ENCODE results near the gene FAT4.

FAT4 gene

GRCh38 chr4:125316791-125317524 is 2.2 kb downstream of the FAT4 start:
- in situ Hi-C loops (cut with HindIII; ENCODE audit: low sequenced_read_pairs) = no loop called here

DNA sequence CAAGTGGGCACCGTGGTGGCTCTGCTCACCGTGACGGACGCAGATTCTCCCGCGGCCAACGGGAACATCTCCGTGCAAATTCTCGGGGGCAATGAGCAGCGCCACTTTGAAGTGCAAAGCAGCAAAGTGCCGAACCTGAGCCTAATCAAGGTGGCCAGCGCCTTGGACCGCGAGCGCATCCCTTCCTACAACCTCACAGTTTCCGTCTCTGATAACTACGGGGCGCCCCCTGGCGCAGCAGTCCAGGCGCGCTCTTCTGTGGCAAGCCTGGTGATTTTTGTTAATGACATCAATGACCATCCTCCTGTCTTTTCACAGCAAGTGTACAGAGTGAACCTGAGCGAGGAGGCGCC is 2.7 kb downstream of the FAT4 start:
- in situ Hi-C loops (cut with HindIII; ENCODE audit: low sequenced_read_pairs) = no loop called here

- in situ Hi-C loops (cut with HindIII; ENCODE audit: low sequenced_read_pairs) = no loop called here
Observed at GRCh38 chr4:125319311-125319710, 4.6 kb downstream of the FAT4 start.

- in situ Hi-C loops (cut with HindIII; ENCODE audit: low sequenced_read_pairs) = no loop called here
Observed at GRCh38 chr4:125321709-125322365, 7.1 kb downstream of the FAT4 start.

GRCh38 chr4:125322366-125322730 is 7.6 kb downstream of the FAT4 start:
- in situ Hi-C loops (cut with HindIII; ENCODE audit: low sequenced_read_pairs) = no loop called here

GRCh38 chr4:125323654-125324053 is 8.9 kb downstream of the FAT4 start:
- in situ Hi-C loops (cut with HindIII; ENCODE audit: low sequenced_read_pairs) = no loop called here

- in situ Hi-C loops (cut with HindIII; ENCODE audit: low sequenced_read_pairs) = no loop called here
Observed at GRCh38 chr4:125325733-125326132, 11.0 kb downstream of the FAT4 start.

DNA sequence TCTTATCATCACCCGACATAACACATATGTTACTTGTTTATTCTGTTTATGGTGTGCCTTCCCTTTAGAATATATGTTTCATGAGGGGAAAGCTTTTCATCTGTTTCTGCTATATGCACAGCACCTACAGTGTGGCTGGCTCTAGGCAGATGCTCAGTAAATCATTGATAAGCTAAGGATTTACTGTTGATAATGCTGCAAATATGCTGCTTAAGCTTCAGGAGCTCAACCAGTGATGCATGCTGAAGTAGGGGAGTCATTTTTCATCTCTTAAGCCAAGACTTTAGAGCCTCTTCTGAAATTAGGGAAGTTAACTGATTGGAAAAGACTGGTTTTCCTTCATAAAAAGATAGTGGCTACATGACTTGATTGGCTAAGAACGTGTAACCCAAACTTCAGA is 16.4 kb downstream of the FAT4 start:
- in situ Hi-C loops (cut with HindIII; ENCODE audit: low sequenced_read_pairs) = no loop called here

- in situ Hi-C loops (cut with HindIII; ENCODE audit: low sequenced_read_pairs) = no loop called here
Observed at GRCh38 chr4:125334926-125335325, 20.2 kb downstream of the FAT4 start.

DNA sequence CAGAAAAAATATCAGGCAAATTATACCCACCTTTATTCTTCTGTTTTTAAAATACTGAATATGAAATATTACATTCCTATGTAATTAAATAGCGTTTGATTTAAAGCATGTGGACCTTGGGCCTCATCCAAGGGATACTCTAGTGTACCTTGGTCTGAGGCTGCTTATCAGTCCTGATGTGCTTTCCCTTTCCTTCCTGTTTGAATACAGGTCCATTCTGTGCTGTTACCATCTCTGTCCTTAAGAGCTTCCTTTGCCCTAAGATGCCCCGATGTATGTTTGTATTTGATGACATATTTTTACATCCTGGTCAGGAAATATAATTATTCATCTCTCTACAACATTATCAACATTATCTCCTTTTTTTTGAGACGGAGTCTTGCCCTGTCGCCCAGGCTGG is 24.1 kb downstream of the FAT4 start:
- in situ Hi-C loops (cut with HindIII; ENCODE audit: low sequenced_read_pairs) = no loop called here

- in situ Hi-C loops (cut with HindIII; ENCODE audit: low sequenced_read_pairs) = no loop called here
Observed at GRCh38 chr4:125344198-125344597, 29.4 kb downstream of the FAT4 start.

GRCh38 chr4:125346616-125347015 is 31.9 kb downstream of the FAT4 start:
- in situ Hi-C loops (cut with HindIII; ENCODE audit: low sequenced_read_pairs) = no loop called here

DNA sequence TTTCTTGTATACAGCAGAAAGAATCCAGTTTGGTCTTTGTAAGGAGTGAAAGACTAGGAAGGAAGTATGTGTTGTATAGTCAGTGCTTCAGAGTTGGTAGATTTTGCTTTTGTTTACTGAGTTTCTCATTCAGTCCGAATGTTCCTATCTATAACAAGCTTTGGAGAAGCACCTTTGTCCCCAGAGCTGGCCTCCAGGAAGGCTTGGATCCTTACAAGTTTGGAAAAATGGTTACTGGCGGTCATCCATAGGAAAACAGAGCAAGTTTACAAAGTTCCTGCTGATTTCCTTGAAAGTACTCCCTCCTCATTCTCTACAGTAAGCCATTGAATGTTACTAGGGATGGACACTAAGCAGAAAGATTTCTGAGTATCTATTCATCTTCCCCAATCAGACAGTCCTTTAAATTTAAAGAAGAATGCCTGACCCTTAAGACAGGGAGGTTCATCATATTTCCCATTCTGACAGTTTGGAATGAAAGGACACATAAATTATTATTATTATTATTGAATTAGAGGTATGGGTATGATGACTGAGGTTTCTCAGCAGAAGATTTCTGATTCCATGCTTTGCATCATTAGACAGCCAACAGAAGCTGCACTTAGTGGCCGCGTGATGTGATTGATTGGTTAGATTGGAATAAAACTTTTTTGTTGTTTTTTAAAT is 35.8 kb downstream of the FAT4 start:
- in situ Hi-C loops (cut with HindIII; ENCODE audit: low sequenced_read_pairs) = no loop called here

DNA sequence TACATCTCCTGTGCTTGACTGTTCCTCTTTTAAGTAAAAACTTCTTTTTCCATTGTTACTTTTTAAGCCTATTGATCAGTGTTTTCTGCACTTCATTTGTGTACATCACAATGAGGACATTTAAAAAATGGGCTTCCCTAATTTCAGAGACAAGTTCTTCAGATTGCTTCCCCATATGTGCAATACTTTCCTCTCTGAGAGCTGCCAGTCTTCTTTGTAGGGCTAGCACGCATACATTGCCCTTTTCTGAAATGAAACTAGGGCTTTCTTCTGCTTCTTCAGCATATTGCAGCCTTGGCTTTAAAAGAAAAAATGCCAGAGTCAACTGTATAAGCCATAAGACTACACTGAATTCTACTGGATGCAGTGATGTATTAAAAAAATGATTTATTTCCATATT is 37.8 kb downstream of the FAT4 start:
- in situ Hi-C loops (cut with HindIII; ENCODE audit: low sequenced_read_pairs) = no loop called here

- in situ Hi-C loops (cut with HindIII; ENCODE audit: low sequenced_read_pairs) = no loop called here
Observed at GRCh38 chr4:125353131-125353530, 38.4 kb downstream of the FAT4 start.

- in situ Hi-C loops (cut with HindIII; ENCODE audit: low sequenced_read_pairs) = no loop called here
Observed at GRCh38 chr4:125355791-125356190, 41.0 kb downstream of the FAT4 start.

- in situ Hi-C loops (cut with HindIII; ENCODE audit: low sequenced_read_pairs) = no loop called here
Observed at GRCh38 chr4:125357675-125358074, 42.9 kb downstream of the FAT4 start.

DNA sequence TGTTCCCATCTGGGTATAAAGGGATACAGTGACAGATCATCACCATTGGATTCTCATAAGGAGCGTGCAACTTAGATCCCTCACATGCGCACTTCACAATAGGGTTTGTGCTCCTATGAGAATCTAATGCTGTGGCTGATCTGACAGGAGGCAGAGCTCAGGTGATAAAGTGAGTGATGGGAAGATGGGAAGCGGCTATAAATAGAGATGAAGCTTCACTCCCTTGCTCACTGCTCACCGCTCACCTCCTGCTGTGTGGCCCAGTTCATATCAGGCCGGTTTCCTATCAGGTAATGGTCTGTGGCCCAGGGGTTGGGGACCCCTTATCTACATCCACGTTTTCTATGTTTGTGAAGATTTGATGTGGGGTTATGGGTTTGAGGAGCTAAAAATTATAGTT is 43.7 kb downstream of the FAT4 start:
- in situ Hi-C loops (cut with HindIII; ENCODE audit: low sequenced_read_pairs) = no loop called here

- in situ Hi-C loops (cut with HindIII; ENCODE audit: low sequenced_read_pairs) = no loop called here
Observed at GRCh38 chr4:125359363-125359762, 44.6 kb downstream of the FAT4 start.

DNA sequence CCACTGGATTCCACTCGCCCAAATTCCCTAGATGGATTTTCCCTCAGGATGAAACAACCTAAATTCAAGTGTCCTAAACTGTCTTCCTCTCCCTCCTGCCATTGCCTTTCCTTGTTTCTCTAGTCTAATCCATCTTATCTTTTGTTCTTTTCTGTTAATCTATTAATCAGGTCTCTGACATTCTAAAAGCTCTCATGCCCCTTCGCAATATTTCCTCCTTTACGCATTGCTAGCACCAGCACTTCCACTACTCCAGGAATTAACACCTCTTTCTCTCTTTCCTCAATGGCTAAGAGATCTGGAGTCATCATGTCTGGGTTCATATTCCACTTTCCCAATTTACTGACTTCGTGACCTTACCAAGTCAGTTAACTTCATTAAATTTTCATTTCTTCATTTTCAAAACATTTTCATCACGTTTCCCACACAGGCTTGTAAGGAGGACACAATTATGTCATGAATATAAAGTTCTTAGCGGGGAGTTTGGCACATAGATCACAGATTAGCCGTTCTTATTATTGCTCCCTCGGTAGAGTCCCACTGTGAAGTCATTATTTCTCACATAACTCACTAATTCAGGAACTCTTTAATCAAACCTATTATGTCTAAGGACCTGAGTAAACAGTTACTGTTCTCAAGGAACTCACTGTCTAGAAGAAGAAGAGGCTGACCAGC is 45.3 kb downstream of the FAT4 start:
- in situ Hi-C loops (cut with HindIII; ENCODE audit: low sequenced_read_pairs) = no loop called here

GRCh38 chr4:125360727-125361126 is 46.0 kb downstream of the FAT4 start:
- in situ Hi-C loops (cut with HindIII; ENCODE audit: low sequenced_read_pairs) = no loop called here
